CD4-positive, alpha-beta T cell (primary cell): ENCODE results near the gene FEV. TPM values are rescaled to one million over a fixed set of nuclear protein-coding genes. Genes with fewer than 3 reads are reported as not detected.

Experiments used
- ATAC-seq: fragments of 200-7000 bp; cut with Tn5 transposase; one replicate; pipeline ENCODE4 v1.10.0; 2022; ENCODE audit warnings: mild to moderate bottlenecking; ENCODE audit not compliant: poor library complexity
- CTCF ChIA-PET: fragments of 350-600 bp; sonication (Branson Sonifier 250); formaldehyde crosslinking; loops from one replicate; lab custom pipeline; 2021; ENCODE audit warnings: antibody characterized with exemption, inconsistent platforms; lab: Charles Lee
- POLR2A ChIA-PET: fragments of 350-600 bp; sonication (Branson Sonifier 250); formaldehyde crosslinking; loops from one replicate; lab custom pipeline; 2021; ENCODE audit warnings: antibody characterized with exemption, inconsistent platforms; lab: Charles Lee
- DNase-seq, 14 experiments: peaks; one replicate each; pipeline ENCODE4 v3.0.0-alpha.2; 2013 to 2020; ENCODE audit warnings: mixed read lengths in 2 of 14
- H3K27ac ChIP-seq, 2 donors: one replicate each; pipeline versions ENCODE4 v1.5.1 to v1.7.0; 2013; ENCODE audit warnings: low read length in 2 of 2, low read depth in 1 of 2, mild to moderate bottlenecking in 1 of 2
- H3K27me3 ChIP-seq, 2 experiments: 1 replicate in 1 of 2; 2 replicates in 1 of 2; pipeline versions ENCODE4 v1.6.1 to v1.7.0; 2013; ENCODE audit warnings: low read length in 2 of 2, control low read depth in 1 of 2, mild to moderate bottlenecking in 1 of 2, moderate library complexity in 1 of 2; ENCODE audit not compliant: insufficient read depth in 2 of 2, control insufficient read depth in 1 of 2
- H3K36me3 ChIP-seq: one replicate; pipeline ENCODE4 v1.6.1; 2013; ENCODE audit warnings: low read length, control low read depth; ENCODE audit not compliant: insufficient read depth
- H3K4me1 ChIP-seq: one replicate; pipeline ENCODE4 v1.6.1; 2013; ENCODE audit warnings: low read length, control low read depth; ENCODE audit not compliant: insufficient read depth
- H3K4me3 ChIP-seq: one replicate; pipeline ENCODE4 v1.5.1; 2013; ENCODE audit warnings: mild to moderate bottlenecking, low read length, moderate library complexity
- H3K9me3 ChIP-seq, 2 experiments: 1 replicate in 1 of 2; 2 replicates in 1 of 2; pipeline versions ENCODE4 v1.6.1 to v1.7.0; 2013; ENCODE audit warnings: low read length in 2 of 2, mild to moderate bottlenecking in 2 of 2, control low read depth in 1 of 2, moderate library complexity in 1 of 2; ENCODE audit not compliant: control insufficient read depth in 1 of 2, insufficient read depth in 1 of 2
- H3K27ac Mint-ChIP-seq: one replicate; pipeline ENCODE4 v1.8.0; 2020; ENCODE audit warnings: mixed read lengths
- H3K27me3 Mint-ChIP-seq: one replicate; pipeline ENCODE4 v1.8.0; 2021; ENCODE audit warnings: mixed read lengths
- H3K36me3 Mint-ChIP-seq: one replicate; pipeline ENCODE4 v1.8.0; 2021; ENCODE audit warnings: low read depth, mixed read lengths
- H3K4me1 Mint-ChIP-seq: one replicate; pipeline ENCODE4 v1.8.0; 2021; ENCODE audit warnings: low read depth, mixed read lengths
- H3K4me3 Mint-ChIP-seq: one replicate; pipeline ENCODE4 v1.8.0; 2020; ENCODE audit warnings: mild to moderate bottlenecking, mixed read lengths
- H3K9me3 Mint-ChIP-seq: one replicate; pipeline ENCODE4 v1.8.0; 2020; ENCODE audit warnings: mixed read lengths
- CTCF ChIP-seq: fragments of 200-600 bp; IDR thresholded peaks from one replicate; pipeline ENCODE4 v1.8.0; 2022; ENCODE audit warnings: antibody characterized with exemption, mild to moderate bottlenecking
- intact Hi-C, 2 experiments: fragments of 100-400 bp; cut with DNase I in 1 of 2; cut with micrococcal nuclease in 1 of 2; formaldehyde crosslinking; loops; one replicate each; pipeline versions ENCODE4 v1.15.1 to v1.9.0; 2023 to 2025; cut with DNase I, micrococcal nuclease
- total RNA-seq, 174 experiments: library from RNA in 2 of 174; stranded (reverse) in 2 of 174; gene quantifications; one replicate each; pipeline ENCODE4 v1.2.3 and lab custom pipeline; 2021 to 2026

The FEV gene
- total RNA-seq, 2 experiments from 2014 or later: not detected

GRCh38 chr2:219025637-219026585 is 40.9 kb upstream of the FEV start:
- H3K9me3 ChIP-seq: no peaks in the 10 kb centered on the region
- peaks cover 0 to 3% of the 10 kb centered on the region in 2 experiments for H3K27me3 ChIP-seq
- no peak for DNase-seq
- no peak overlapping the region for H3K4me3 Mint-ChIP-seq
- no peaks in the 10 kb centered on the region for H3K9me3 Mint-ChIP-seq
- peaks cover 23% of the 10 kb centered on the region for H3K27me3 Mint-ChIP-seq
- intact Hi-C loops: no loop called here
- H3K36me3 Mint-ChIP-seq: no peaks in the 10 kb centered on the region
- CTCF ChIA-PET: interaction anchor here (1.5 kb wide), 1 partner anchor 30 kb away, joined by 4 read pairs; no protein-coding TSS in a partner anchor
- TF ChIP-seq CTCF: no peak
- H3K27ac ChIP-seq: no peak overlapping the region
- no peak overlapping the region for H3K27ac Mint-ChIP-seq
- no peaks in the 10 kb centered on the region for H3K4me1 ChIP-seq
- no peaks in the 10 kb centered on the region for H3K36me3 ChIP-seq
- H3K4me1 Mint-ChIP-seq: no peaks in the 10 kb centered on the region
- ATAC-seq: no peak
- POLR2A ChIA-PET: no interaction called here
- no peak overlapping the region for H3K4me3 ChIP-seq

DNA sequence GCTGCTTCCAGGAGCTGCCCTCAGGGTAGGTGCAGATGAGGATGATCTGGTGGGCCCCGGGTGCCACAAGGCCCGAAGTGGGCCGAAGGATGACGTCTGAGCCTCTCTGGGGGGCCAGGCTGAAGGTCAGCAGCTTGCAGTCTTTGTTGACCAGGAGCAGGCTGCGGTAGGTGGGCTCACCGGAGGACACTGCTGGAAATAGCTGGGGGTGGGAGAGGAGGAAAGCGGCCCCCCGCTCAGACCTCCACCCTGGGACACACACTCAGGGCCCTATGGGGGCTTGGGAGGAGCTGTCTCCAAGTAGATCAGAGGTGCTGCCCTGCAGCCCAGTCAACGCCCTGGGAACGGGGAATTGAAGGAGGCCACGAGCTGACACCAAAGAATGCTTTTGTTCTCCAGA is 39.1 kb upstream of the FEV start:
- Histone ChIP-seq H3K27ac (no peak overlapping the region), H3K4me3 (no peak overlapping the region), H3K36me3 (no peaks in the 10 kb centered on the region), H3K4me1 (no peaks in the 10 kb centered on the region), H3K9me3 (no peaks in the 10 kb centered on the region), H3K27me3 (no peaks in the 10 kb centered on the region)
- Mint-ChIP-seq H3K36me3 (no peaks in the 10 kb centered on the region), H3K9me3 (no peaks in the 10 kb centered on the region), H3K4me1 (no peaks in the 10 kb centered on the region), H3K27me3 (peaks cover 16% of the 10 kb centered on the region), H3K4me3 (no peak overlapping the region), H3K27ac (no peak overlapping the region)
- DNase-seq (no peak), ATAC-seq (no peak)
- POLR2A ChIA-PET: no interaction called here
- TF ChIP-seq CTCF: no peak
- CTCF ChIA-PET: interaction anchor here (1.5 kb wide), 1 partner anchor 28 kb away, joined by 4 read pairs; no protein-coding TSS in a partner anchor
- intact Hi-C loops: no loop called here

DNA sequence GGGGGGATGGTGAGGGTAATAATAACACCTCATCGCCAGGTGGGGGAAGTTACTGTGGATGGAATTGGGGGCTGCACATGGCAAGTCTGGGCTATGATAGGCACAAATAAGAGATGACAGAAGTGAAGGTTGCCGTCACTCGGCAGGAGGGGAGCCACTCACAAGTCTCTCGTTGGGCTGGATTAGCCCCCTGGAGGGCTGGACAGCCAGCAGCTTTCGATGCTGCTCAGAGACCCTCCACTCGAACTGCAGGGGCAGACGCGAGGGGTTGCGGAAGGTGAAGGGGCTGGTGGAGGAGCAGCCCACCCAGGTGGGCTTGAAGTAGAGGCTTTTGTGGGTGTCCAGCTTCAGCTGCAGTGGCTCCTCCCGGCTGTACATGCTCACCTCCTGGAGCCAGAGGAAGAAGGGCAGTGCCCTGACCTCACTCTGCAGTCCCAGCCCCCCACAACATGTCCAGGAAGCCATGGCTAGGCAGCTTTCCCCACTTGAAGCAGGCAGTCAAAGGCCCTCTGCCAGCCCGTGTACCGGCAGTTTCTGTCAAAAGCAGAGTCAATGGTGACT is 38.1 kb upstream of the FEV start:
- Histone ChIP-seq H3K4me1 (no peaks in the 10 kb centered on the region), H3K4me3 (no peak overlapping the region), H3K27me3 (no peaks in the 10 kb centered on the region), H3K9me3 (no peaks in the 10 kb centered on the region), H3K36me3 (no peaks in the 10 kb centered on the region), H3K27ac (no peak overlapping the region)
- intact Hi-C loops: no loop called here
- ATAC-seq (no peak), DNase-seq (no peak)
- Mint-ChIP-seq H3K4me1 (no peaks in the 10 kb centered on the region), H3K4me3 (no peak overlapping the region), H3K36me3 (no peaks in the 10 kb centered on the region), H3K9me3 (no peaks in the 10 kb centered on the region), H3K27me3 (peaks cover 21% of the 10 kb centered on the region), H3K27ac (no peak overlapping the region)
- CTCF ChIA-PET: interaction anchor here (0.6 kb wide), 1 partner anchor 114 kb away, joined by 3 read pairs; no protein-coding TSS in a partner anchor
- TF ChIP-seq CTCF: no peak
- POLR2A ChIA-PET: no interaction called here
